HCT116 (cell line): Measurements from ENCODE around the gene CDC14A. TPM values are rescaled to one million over a fixed set of nuclear protein-coding genes. Genes with fewer than 3 reads are reported as not detected.

Experiments used
- ATAC-seq: fragments of 200-7000 bp; cut with Tn5 transposase; 2 replicates; pipeline ENCODE4 v1.9.1; 2020; ENCODE audit warnings: mild to moderate bottlenecking, moderate library complexity
- BruUV-seq: library from RNA; stranded (reverse); fragments of 400-500 nt; replicated peaks from 2 replicates; lab custom pipeline; 2021; lab: Mats Ljungman, UMichigan
- CTCF ChIA-PET: fragments of 300-600 bp; sonication (Branson Sonifier 250); formaldehyde crosslinking; loops from one replicate; lab custom pipeline; 2021; ENCODE audit warnings: antibody characterized with exemption; lab: Charles Lee
- POLR2A ChIA-PET: fragments of 300-600, 350-600 bp; sonication (Branson Sonifier 250); formaldehyde crosslinking; loops from one replicate; lab custom pipeline; 2021; ENCODE audit warnings: antibody characterized with exemption; lab: Charles Lee
- RAD21 ChIA-PET, 2 experiments: fragments of 300-600 bp; sonication (Branson Sonifier 250); formaldehyde crosslinking; loops; one replicate each; lab custom pipeline; 2023; ENCODE audit warnings: low total read pairs in 2 of 2; ENCODE audit not compliant: uncharacterized antibody in 2 of 2, unreplicated experiment in 2 of 2, low non-redundant PET in 1 of 2; lab: Charles Lee
- DNase-seq: peaks from one replicate; pipeline ENCODE4 v3.0.0-alpha.2; 2010; ENCODE audit warnings: low read depth, low spot score
- H2AFZ ChIP-seq: fragments of 200-600 bp; shearing (Covaris generic), sonication (generic); 2 replicates; pipeline ENCODE4 v1.6.1; 2017; ENCODE audit warnings: low read depth, mixed run types, mixed read lengths, antibody characterized with exemption, low read length; ENCODE audit not compliant: poor library complexity, severe bottlenecking
- H3K27ac ChIP-seq: 2 replicates; pipeline ENCODE4 v1.5.1; 2012; ENCODE audit warnings: low read depth, low read length
- H3K27me3 ChIP-seq: fragments of 200-600 bp; sonication (generic); 2 replicates; pipeline ENCODE4 v1.6.1; 2016; ENCODE audit warnings: mixed run types, low read length, mixed read lengths; ENCODE audit not compliant: insufficient read depth
- H3K36me3 ChIP-seq, 2 experiments: fragments of 200-500 bp in 1 of 2; fragments of 200-600 bp in 1 of 2; sonication (Bioruptor generic) in 1 of 2; sonication (generic) in 1 of 2; 2 replicates each; pipeline versions ENCODE4 v1.5.1 to v1.6.1; 2014 to 2016; ENCODE audit warnings: low read length in 2 of 2, inconsistent platforms in 1 of 2, mixed read lengths in 1 of 2, mixed run types in 1 of 2; ENCODE audit not compliant: insufficient read depth in 2 of 2, control insufficient read depth in 1 of 2
- H3K4me1 ChIP-seq, 2 experiments: fragments of 200-600 bp in 1 of 2; sonication (generic) in 1 of 2; 2 replicates each; pipeline versions ENCODE4 v1.5.1 to v1.6.1; 2012 to 2017; ENCODE audit warnings: low read length in 2 of 2, inconsistent platforms in 1 of 2, mild to moderate bottlenecking in 1 of 2, mixed read lengths in 1 of 2, mixed run types in 1 of 2, moderate library complexity in 1 of 2; ENCODE audit not compliant: insufficient read depth in 2 of 2, control insufficient read depth in 1 of 2
- H3K4me2 ChIP-seq: fragments of 200-600 bp; sonication (generic); 2 replicates; pipeline ENCODE4 v1.6.1; 2017; ENCODE audit warnings: mixed run types, low read length, mixed read lengths
- H3K4me3 ChIP-seq, 2 experiments: fragments of 200-600 bp in 1 of 2; sonication (generic) in 1 of 2; replicated peaks in 1 of 2; 2 replicates each; pipeline ENCODE4 v1.5.1; 2011 to 2016; ENCODE audit warnings: low read length in 2 of 2, control low read depth in 1 of 2, low read depth in 1 of 2, mild to moderate bottlenecking in 1 of 2, mixed read lengths in 1 of 2, mixed run types in 1 of 2
- H3K79me2 ChIP-seq: fragments of 200-600 bp; sonication (generic); 2 replicates; pipeline ENCODE4 v1.6.1; 2017; ENCODE audit warnings: mild to moderate bottlenecking, mixed run types, low read length, moderate library complexity, mixed read lengths; ENCODE audit not compliant: insufficient read depth
- H3K9ac ChIP-seq: fragments of 200-600 bp; sonication (generic); 2 replicates; pipeline ENCODE4 v1.6.1; 2016; ENCODE audit warnings: low read length, mixed read lengths
- H3K9me2 ChIP-seq: fragments of 200-600 bp; sonication (generic), shearing (Covaris generic); 2 replicates; pipeline ENCODE4 v1.6.1; 2017; ENCODE audit warnings: mixed run types, mild to moderate bottlenecking, moderate library complexity; ENCODE audit not compliant: insufficient read depth
- H3K9me3 ChIP-seq, 2 experiments: fragments of 200-500 bp in 1 of 2; fragments of 200-600 bp in 1 of 2; sonication (Bioruptor generic) in 1 of 2; sonication (generic) in 1 of 2; 2 replicates each; pipeline ENCODE4 v1.6.1; 2014 to 2017; ENCODE audit warnings: low read length in 2 of 2, mixed read lengths in 2 of 2, inconsistent platforms in 1 of 2, low read depth in 1 of 2, mild to moderate bottlenecking in 1 of 2, mixed run types in 1 of 2, moderate library complexity in 1 of 2; ENCODE audit not compliant: control insufficient read depth in 1 of 2, insufficient read depth in 1 of 2
- H4K20me1 ChIP-seq: fragments of 200-600 bp; sonication (generic), shearing (Covaris generic); 2 replicates; pipeline ENCODE4 v1.6.1; 2017; ENCODE audit warnings: mixed run types, mild to moderate bottlenecking, moderate library complexity; ENCODE audit not compliant: insufficient read depth
- ATF3 ChIP-seq: IDR thresholded peaks from 2 replicates; pipeline ENCODE4 v1.6.1; 2012
- CBX3 ChIP-seq: IDR thresholded peaks from 2 replicates; pipeline ENCODE4 v1.6.1; 2012; ENCODE audit warnings: low read depth
- ELF1 ChIP-seq: IDR thresholded peaks from 2 replicates; pipeline ENCODE4 v1.6.1; 2012; ENCODE audit warnings: low read depth, borderline replicate concordance
- EZH2 ChIP-seq: fragments of 200-600 bp; sonication (generic); IDR thresholded peaks from 2 replicates; pipeline ENCODE4 v1.6.1; 2017; ENCODE audit warnings: antibody characterized with exemption, mixed run types
- EZH2phosphoT487 ChIP-seq: fragments of 200-600 bp; IDR thresholded peaks from 2 replicates; pipeline ENCODE4 v1.6.1; 2018; ENCODE audit warnings: antibody characterized with exemption, borderline replicate concordance
- FOSL1 ChIP-seq: IDR thresholded peaks from 2 replicates; pipeline ENCODE4 v1.6.1; 2012; ENCODE audit warnings: low read depth
- JUND ChIP-seq: IDR thresholded peaks from 2 replicates; pipeline ENCODE4 v1.6.1; 2012
- POLR2A ChIP-seq: IDR thresholded peaks from 2 replicates; pipeline ENCODE4 v1.7.0; 2011; ENCODE audit warnings: borderline replicate concordance; ENCODE audit not compliant: insufficient read depth, insufficient read length; ENCODE audit errors: extremely low read depth
- POLR2AphosphoS5 ChIP-seq: IDR thresholded peaks from 2 replicates; pipeline ENCODE4 v1.6.1; 2011; ENCODE audit warnings: mild to moderate bottlenecking, low read depth, low read length, moderate library complexity
- REST ChIP-seq: IDR thresholded peaks from 2 replicates; pipeline ENCODE4 v1.6.1; 2012; ENCODE audit warnings: low read depth
- YY1 ChIP-seq: IDR thresholded peaks from 2 replicates; pipeline ENCODE4 v1.6.1; 2011; ENCODE audit warnings: low read length, low read depth, moderate library complexity, mild to moderate bottlenecking; ENCODE audit not compliant: insufficient replicate concordance; ENCODE audit errors: extremely low read depth
- ZNF274 ChIP-seq: fragments of 200-500 bp; sonication (Bioruptor generic); IDR thresholded peaks from 2 replicates; pipeline ENCODE4 v1.6.1; 2014; ENCODE audit warnings: mild to moderate bottlenecking, low read depth, low read length, inconsistent platforms
- intact Hi-C: fragments of 100-400 bp; cut with micrococcal nuclease; formaldehyde crosslinking; loops from 2 replicates; pipeline ENCODE4 v1.10.0; 2022
- total RNA-seq: library from RNA; stranded (reverse); gene quantifications from one replicate; pipeline ENCODE4 v1.2.1, GENCODE V29; 2021; ENCODE audit not compliant: unreplicated experiment

The CDC14A gene
- total RNA-seq, 1 experiment from 2014 or later: 5.1 TPM

- POLR2A ChIA-PET: no interaction called here
Measured at GRCh38 chr1:100448366-100448765, 96.1 kb downstream of the CDC14A start.

More at GRCh38 chr1:100448366-100448765, 96.1 kb downstream of the CDC14A start:
- ChIA-PET RAD21 (no interaction called here), CTCF (interaction anchor here (1.6 kb wide), 1 partner anchor 11 kb away, joined by 5 read pairs; no protein-coding TSS in a partner anchor)
- Histone ChIP-seq H3K4me3 (no peak overlapping the region), H3K9me3 (no peaks in the 10 kb centered on the region), H3K79me2 (no peaks in the 10 kb centered on the region), H3K27me3 (no peaks in the 10 kb centered on the region), H3K4me2 (no peak overlapping the region), H3K27ac (no peak overlapping the region), H4K20me1 (no peaks in the 10 kb centered on the region), H3K36me3 (no peaks in the 10 kb centered on the region), H3K9me2 (no peaks in the 10 kb centered on the region), H2AFZ (no peak overlapping the region), H3K4me1 (no peaks in the 10 kb centered on the region), H3K9ac (no peak overlapping the region)
- DNase-seq (no peak), ATAC-seq (no peak)
- TF ChIP-seq EZH2phosphoT487 (no peak), ZNF274 (no peak), POLR2A (no peak), POLR2AphosphoS5 (no peak), YY1 (no peak), JUND (no peak), ATF3 (no peak), REST (no peak), CBX3 (no peak), FOSL1 (no peak), ELF1 (no peak), EZH2 (no peak)
- intact Hi-C loops: no loop called here
- BruUV-seq: no TSS peak
